Measurements from ENCODE around the gene EFHD2.
A peak's percentile ranks its signal among the peaks of the same experiment; 100 is the strongest.
"Not testable (repeated sequence)": the region's sequence is repeated elsewhere in the genome, so short reads cannot be mapped to it uniquely, and the experiment has no call there.

Gene EFHD2

DNA sequence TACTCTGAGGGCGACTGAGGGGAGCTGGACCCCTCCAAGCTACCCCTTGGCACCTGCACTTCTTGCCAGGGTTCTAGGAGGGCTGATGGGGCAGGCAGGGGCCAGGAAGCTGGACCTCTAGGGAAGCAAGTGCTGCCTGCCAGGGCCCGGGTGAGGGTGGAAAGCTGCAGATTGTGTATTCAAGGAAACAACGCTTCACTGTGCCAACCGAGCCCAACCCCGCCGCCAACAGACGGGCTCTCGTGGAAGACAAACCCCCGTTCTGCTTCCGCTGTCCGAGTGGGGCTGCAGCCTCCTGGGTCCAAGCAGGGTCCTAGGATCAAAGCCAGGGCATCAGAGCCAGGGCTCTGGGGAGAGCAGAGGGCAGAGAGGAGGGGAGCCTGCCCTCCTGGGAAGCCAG lies 3.2 kb downstream of the EFHD2 start:
- DNase-seq: no peak

DNA sequence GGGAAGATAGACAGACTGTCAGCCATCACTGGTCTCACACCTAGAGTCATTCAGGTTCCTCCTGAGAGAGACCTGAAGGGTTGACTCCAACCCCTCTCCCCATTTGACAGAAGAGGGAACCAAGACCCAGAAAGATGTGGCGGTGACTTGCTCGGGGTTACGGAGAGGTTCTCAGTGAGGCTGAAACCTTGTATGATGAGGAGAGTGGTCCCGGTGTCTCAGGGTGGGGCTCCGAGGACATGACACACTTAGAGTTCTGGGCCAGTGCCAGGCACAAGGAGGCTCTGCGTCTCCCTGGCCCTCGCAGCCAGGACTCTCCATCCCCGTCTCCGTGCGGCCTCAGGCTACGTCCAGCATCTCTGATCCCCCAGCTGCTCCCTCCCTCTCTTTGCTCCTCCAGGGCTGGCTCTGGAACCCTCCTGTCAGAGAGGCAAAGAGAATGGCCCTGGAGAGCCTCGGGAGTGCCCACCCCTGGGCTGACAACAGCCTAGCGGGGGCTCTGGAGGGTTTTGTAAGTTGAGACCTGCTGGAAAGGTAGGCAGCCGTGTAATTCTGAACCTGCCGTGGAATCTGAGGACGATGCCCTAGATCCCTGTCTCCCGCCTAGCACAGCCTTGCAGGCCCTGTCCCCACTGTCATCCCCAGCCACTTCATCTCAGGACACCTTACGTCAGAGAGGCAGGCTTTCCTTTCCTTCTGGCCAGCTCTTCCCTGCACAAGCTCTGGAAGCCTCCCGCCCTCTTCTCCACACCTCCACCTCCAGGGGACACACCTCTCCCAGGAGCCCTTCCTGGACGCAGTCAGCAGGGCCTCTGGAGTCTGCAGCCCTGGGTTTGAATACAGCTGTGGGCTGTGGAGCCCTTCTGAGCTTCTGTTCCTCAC lies 4.1 kb downstream of the EFHD2 start:
- no peak for DNase-seq

DNA sequence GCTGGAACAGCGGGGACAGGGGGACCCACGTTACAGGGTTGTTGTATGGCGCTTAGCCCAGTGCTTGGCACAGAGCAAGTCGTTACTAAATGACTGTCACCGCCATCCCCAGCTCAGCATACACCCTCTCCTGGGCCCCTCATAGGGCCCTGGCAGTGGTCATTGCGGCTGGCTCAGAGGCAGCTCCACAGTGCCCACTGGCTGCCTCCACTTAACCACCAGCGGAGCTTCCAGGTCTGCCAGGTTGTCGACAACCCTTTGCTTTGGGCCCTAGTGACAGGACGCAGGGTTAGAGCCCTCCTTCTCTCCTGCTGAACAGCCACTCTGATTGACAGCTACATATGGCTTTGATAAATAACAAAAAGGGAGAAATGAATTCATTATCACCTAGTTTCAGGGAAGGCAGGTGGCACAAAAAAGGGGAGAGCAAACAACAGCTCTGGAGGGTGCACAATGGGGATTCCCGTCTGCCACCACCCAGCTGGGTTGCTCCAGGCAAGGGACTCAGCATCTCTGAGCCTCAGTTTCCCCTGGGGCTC lies 4.8 kb downstream of the EFHD2 start:
- DNase-seq: no peak

- DNase-seq: no peak
Observed at GRCh38 chr1:15417059-15417934, 7.6 kb downstream of the EFHD2 start.

DNA sequence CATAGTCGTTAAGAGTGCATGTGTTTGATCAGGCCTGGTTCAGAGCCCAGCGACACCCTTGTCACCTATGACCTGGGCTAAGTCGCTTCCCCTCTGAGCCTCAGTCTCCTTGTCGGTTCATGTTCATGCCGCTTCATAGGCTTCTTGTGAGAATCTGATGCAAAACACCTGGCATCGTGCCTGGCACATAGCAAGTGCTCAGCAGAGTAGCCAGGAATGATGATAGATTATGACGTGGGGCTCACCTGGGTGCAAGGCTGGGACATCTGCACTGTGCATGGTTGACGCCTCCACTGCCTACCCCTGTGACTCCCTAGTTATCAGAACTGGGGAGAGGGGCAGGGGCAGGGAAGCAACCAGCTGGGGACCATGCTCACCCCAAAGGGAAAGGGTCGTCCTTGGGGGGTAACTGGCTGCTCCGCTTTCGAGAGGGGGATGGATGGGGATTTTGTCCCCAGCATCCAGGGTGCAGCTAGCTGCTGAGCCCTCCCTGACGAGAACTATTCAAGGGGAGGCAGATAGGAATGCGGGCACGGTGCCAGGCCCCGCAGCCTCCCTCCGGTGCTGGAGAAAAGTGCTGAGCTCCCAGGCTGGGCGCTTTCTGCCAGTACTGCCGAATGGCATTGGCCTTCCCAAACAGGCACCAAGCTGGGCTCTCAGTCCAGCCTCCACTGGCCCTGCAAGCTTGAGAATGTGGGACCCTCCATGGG lies 9.3 kb downstream of the EFHD2 start:
- DNase-seq: no peak

GRCh38 chr1:15420853-15421465 lies 11.3 kb downstream of the EFHD2 start:
- DNase-seq: no peak

- no peak for DNase-seq
Observed at GRCh38 chr1:15422871-15423270, 13.2 kb downstream of the EFHD2 start.

- DNase-seq: no peak
Observed at GRCh38 chr1:15423355-15424077, 13.8 kb downstream of the EFHD2 start.

DNA sequence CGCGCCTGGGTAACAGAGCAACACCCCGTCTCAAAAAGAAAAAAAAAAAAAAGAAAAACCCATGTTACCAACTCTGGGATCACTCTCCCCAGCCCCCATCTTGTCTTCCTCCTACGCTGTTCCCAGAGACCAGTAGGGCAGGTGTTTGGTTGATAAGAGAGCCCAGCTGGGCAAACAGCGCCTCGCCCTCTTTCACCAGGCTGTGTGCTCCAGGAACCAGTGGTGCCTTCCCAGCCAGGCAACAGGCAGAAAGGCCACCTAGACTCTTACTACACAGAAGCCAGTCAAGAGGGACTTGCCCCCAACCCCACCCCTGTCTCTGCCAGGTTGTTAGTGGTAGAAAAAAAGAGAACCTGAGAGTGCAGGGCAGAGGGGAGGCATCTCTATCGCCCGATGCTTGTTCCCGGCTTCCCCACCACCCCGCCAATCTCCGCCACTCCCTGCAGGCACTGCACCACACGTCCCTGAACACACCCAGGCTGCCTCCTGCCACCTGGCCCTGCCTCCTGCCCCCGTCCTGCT lies 14.5 kb downstream of the EFHD2 start:
- peak; percentile 69 for DNase-seq

- no peak for DNase-seq
Observed at GRCh38 chr1:15424981-15425380, 15.3 kb downstream of the EFHD2 start.

- DNase-seq: no peak
Observed at GRCh38 chr1:15425521-15425920, 15.8 kb downstream of the EFHD2 start.

GRCh38 chr1:15425958-15426357 lies 16.3 kb downstream of the EFHD2 start:
- DNase-seq: no peak

- no peak for DNase-seq
Observed at GRCh38 chr1:15426492-15427279, 17.0 kb downstream of the EFHD2 start.

DNA sequence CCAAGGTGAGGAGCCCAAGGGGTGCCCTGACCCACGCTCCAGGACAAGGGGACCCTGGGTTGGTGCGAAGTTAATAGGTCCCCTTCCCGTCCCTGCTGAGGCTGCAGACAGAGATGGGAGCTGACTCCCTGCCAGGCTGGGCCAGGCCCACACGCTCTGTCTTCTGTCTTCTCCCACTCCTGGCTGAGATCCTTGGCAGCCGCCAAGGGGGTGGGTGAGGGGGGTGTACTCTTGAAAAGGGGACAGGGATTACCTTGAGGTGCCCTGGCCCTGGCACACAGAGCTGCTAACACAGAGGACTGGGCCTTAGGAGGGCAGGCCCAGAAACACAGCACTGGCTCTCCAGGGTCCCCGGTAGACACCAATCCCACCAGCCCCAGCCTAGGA lies 17.6 kb downstream of the EFHD2 start:
- DNase-seq: no peak

DNA sequence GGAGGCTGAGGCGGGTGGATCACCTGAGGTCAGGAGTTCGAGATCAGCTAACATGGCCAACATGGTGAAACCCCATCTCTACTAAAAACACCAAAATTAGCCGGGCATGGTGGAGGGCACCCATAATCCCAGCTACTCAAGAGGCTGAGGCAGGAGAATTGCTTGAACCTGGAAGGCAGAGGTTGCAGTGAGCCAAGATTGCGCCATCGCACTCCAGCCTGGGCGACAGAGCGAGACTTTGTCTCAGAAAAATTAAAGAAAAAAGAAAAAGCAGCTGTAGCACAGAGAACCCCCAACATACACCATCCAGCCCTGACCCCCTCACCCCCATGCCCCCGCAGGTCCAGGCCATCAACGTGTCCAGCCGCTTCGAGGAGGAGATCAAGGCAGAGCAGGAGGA lies 18.6 kb downstream of the EFHD2 start:
- not testable (repeated sequence) for DNase-seq

- no peak for DNase-seq
Observed at GRCh38 chr1:15428815-15429435, 19.2 kb downstream of the EFHD2 start.

DNA sequence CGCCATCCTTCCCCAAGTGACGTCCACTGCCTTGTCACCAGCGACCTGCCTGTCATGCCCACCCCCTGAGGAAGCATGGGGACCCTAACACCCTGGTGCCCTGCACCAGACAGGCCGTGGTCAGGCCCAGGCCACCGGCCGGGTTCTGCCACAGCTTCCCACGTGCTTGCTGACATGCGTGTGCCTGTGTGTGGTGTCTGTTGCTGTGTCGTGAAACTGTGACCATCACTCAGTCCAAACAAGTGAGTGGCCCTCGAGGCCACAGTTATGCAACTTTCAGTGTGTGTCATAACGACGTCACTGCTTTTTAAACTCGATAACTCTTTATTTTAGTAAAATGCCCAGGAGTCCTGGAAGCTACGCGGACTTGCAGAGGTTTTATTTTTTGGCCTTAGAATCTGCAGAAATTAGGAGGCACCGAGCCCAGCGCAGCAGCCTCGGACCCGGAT lies 20.0 kb downstream of the EFHD2 start:
- no peak for DNase-seq

DNA sequence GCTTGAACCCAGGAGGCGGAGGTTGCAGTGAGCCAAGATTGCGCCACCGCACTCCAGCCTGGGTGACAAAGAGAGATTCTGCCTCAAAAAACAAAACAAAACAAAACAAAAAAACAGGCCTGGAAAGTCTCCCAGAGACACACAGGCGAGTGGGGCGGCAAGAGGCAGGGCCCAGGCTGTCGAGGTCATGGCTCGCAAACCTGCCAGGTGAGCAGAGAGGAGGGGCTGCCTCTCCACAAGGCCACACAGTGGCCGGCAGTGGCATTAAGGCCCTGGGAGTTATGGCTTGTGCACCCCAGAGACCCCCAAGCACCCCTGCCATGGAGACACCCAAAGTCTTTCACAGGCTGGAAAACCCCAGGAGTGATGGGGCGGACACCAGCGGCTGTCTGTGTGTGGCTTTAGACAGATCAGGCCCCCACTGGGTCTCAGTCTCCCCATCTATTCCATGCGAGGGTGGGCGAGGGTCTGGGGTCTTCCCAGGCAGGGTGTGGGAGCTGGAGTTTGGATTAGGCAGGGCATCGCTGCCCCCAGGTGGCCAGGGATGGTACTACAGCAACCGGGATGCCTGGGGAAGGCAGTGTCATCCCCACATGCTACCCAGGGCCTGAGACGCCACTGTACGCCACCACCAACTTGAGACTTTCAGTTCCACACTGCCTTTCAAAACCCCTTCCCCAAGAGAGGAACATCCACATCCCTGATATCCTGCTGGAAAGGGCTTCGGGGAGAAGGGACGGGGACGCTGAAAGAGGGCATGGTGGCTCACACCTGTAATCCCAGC lies 21.3 kb downstream of the EFHD2 start:
- no peak for DNase-seq

- no peak for DNase-seq
Observed at GRCh38 chr1:15431571-15431948, 21.9 kb downstream of the EFHD2 start.

Measured in NCI-H774 (cell line).